ENCODE results near the gene CDHR3. TPM values are rescaled to one million over a fixed set of nuclear protein-coding genes. Genes with fewer than 3 reads are reported as not detected.

The CDHR3 gene, protein sequence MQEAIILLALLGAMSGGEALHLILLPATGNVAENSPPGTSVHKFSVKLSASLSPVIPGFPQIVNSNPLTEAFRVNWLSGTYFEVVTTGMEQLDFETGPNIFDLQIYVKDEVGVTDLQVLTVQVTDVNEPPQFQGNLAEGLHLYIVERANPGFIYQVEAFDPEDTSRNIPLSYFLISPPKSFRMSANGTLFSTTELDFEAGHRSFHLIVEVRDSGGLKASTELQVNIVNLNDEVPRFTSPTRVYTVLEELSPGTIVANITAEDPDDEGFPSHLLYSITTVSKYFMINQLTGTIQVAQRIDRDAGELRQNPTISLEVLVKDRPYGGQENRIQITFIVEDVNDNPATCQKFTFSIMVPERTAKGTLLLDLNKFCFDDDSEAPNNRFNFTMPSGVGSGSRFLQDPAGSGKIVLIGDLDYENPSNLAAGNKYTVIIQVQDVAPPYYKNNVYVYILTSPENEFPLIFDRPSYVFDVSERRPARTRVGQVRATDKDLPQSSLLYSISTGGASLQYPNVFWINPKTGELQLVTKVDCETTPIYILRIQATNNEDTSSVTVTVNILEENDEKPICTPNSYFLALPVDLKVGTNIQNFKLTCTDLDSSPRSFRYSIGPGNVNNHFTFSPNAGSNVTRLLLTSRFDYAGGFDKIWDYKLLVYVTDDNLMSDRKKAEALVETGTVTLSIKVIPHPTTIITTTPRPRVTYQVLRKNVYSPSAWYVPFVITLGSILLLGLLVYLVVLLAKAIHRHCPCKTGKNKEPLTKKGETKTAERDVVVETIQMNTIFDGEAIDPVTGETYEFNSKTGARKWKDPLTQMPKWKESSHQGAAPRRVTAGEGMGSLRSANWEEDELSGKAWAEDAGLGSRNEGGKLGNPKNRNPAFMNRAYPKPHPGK
- total RNA-seq (2022; extraction: Qiagen RNA extraction; ENCODE audit: low read depth): 4.0 to 6.3 TPM (median 4.9 TPM) in 5 replicates

DNA sequence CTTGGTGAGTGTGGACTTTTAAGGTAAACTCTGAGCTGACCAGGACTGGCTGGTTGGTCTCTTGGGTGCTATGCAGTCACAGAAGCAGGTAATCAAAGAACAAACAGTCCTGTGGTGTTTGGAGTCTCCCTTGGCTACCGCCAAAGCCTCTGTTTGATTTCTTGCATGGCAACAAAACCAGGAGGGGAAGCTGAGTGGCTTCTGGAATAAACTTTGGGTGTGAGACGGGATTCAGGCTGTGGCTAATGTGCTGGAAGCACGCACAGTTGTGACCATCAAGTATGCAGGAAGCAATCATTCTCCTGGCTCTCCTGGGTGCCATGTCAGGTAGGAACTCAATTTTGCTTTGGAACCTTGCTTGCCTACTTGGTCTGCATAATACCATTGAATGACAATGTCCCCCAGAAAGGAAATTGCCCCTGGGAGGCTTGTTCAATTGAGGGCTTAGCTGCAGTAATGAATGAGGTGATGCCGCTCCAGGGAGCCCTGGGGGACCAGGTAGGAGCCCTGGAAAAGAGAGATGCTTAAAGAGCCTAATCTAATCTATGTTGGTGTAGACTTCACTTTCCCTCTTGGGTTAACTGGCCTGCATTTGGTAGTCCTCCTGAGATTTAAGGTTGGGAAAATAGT, at the start of gene CDHR3:
Gene CDHR3 (plus strand): TSS at position 227 of the 630 bp plus-strand sequence. CDS start 55 bp downstream, at position 282.

Other genes starting within 250 kb of the CDHR3 start
- gene ATXN7L1, start 86.7 kb upstream of the CDHR3 start, total RNA-seq (2022; extraction: Qiagen RNA extraction; ENCODE audit: low read depth): 6.1 to 7.0 TPM (median 6.6 TPM) in 5 replicates
- gene SYPL1, start 149.0 kb downstream of the CDHR3 start, total RNA-seq (2022; extraction: Qiagen RNA extraction; ENCODE audit: low read depth): 77.4 to 97.3 TPM (median 90.3 TPM) in 5 replicates

All from A549 treated with GW870086 at 1 μM for 4 hours (cell line).